HepG2 (cell line): ENCODE measurements around the gene PDE6C. TPM values are rescaled to one million over a fixed set of nuclear protein-coding genes. Genes with fewer than 3 reads are reported as not detected.

Source experiments
- ATAC-seq: fragments of 200-7000 bp; cut with Tn5 transposase; 3 replicates; pipeline ENCODE4 v1.9.1; 2020; ENCODE audit warnings: mild to moderate bottlenecking, moderate library complexity
- BruUV-seq: library from RNA; stranded (reverse); fragments of 400-500 nt; replicated peaks from 2 replicates; lab custom pipeline; 2021; lab: Mats Ljungman, UMichigan
- CTCF ChIA-PET: fragments of 300-600 bp; formaldehyde crosslinking; extraction: SDS; loops from one replicate; lab custom pipeline; 2021; ENCODE audit warnings: low total read pairs, inconsistent platforms, low intra/inter-chr PET ratio; lab: Yijun Ruan, JAX
- POLR2A ChIA-PET: fragments of 350-600 bp; sonication (Branson Sonifier 250); formaldehyde crosslinking; loops from one replicate; lab custom pipeline; 2020; ENCODE audit warnings: antibody characterized with exemption, inconsistent platforms; lab: Yijun Ruan, JAX
- DNase-seq: peaks from one replicate; pipeline ENCODE4 v3.0.0-alpha.2; 2015; ENCODE audit warnings: low spot score
- FAIRE-seq: peaks from 3 replicates; lab custom pipeline; 2011; peaks lifted over from hg19 to GRCh38; lab: Jason Lieb, UNC
- H2AFZ ChIP-seq: one replicate; pipeline ENCODE4 v1.6.1; 2011; ENCODE audit warnings: low read length, inconsistent platforms
- H3K27ac ChIP-seq: fragments of 300-600 bp; 3 replicates; pipeline ENCODE4 v1.8.0; 2011; ENCODE audit warnings: mixed run types, mild to moderate bottlenecking, mixed read lengths, low read length, inconsistent platforms; ENCODE audit not compliant: insufficient read depth; ENCODE audit errors: extremely low read length
- H3K27me3 ChIP-seq, 2 experiments: fragments of 200-600 bp in 1 of 2; 2 replicates in 1 of 2; 3 replicates in 1 of 2; pipeline versions ENCODE4 v1.6.0 to v1.8.0; 2011; ENCODE audit warnings: low read length in 2 of 2, mild to moderate bottlenecking in 2 of 2, moderate library complexity in 2 of 2, inconsistent platforms in 1 of 2; ENCODE audit not compliant: insufficient read depth in 2 of 2, control insufficient read depth in 1 of 2
- H3K36me3 ChIP-seq, 2 experiments: fragments of 200-600 bp in 1 of 2; replicated peaks in 1 of 2; 2 replicates in 1 of 2; 3 replicates in 1 of 2; pipeline versions ENCODE4 v1.5.1 to v1.8.0; 2011; ENCODE audit warnings: low read length in 2 of 2, inconsistent platforms in 1 of 2; ENCODE audit not compliant: insufficient read depth in 2 of 2, control insufficient read depth in 1 of 2
- H3K4me1 ChIP-seq: 2 replicates; pipeline ENCODE4 v1.5.1; 2012; ENCODE audit warnings: low read length, inconsistent platforms; ENCODE audit not compliant: insufficient read depth
- H3K4me2 ChIP-seq: 2 replicates; pipeline ENCODE4 v1.6.0; 2011; ENCODE audit warnings: low read depth, low read length, inconsistent platforms
- H3K4me3 ChIP-seq, 3 experiments: fragments of 200-600 bp in 1 of 3; sonication (generic), shearing (Covaris generic) in 1 of 3; replicated peaks in 1 of 3; 2 replicates each; pipeline ENCODE4 v1.5.1; 2011 to 2016; ENCODE audit warnings: low read length in 3 of 3, inconsistent platforms in 2 of 3, low read depth in 2 of 3, mild to moderate bottlenecking in 2 of 3, control low read depth in 1 of 3, mixed read lengths in 1 of 3; ENCODE audit not compliant: insufficient read depth in 1 of 3
- H3K79me2 ChIP-seq: one replicate; pipeline ENCODE4 v1.6.1; 2011; ENCODE audit warnings: low read length, inconsistent platforms; ENCODE audit not compliant: insufficient read depth
- H3K9ac ChIP-seq: 2 replicates; pipeline ENCODE4 v1.6.0; 2011; ENCODE audit warnings: mild to moderate bottlenecking, low read depth, low read length, inconsistent platforms; ENCODE audit not compliant: insufficient read depth
- H3K9me3 ChIP-seq: 2 replicates; pipeline ENCODE4 v1.5.1; 2012; ENCODE audit warnings: mild to moderate bottlenecking, low read length
- H4K20me1 ChIP-seq: 2 replicates; pipeline ENCODE4 v1.6.0; 2011; ENCODE audit warnings: inconsistent platforms, mild to moderate bottlenecking, low read length, moderate library complexity; ENCODE audit not compliant: insufficient read depth
- BATF2 ChIP-seq: sonication (generic); formaldehyde crosslinking; IDR thresholded peaks from 2 replicates; pipeline ENCODE4 v1.8.0; 2022; ENCODE audit warnings: mild to moderate bottlenecking, missing genetic modification reagents, moderate library complexity
- CREB3 ChIP-seq: sonication (generic); formaldehyde crosslinking; IDR thresholded peaks from 2 replicates; pipeline ENCODE4 v1.5.0; 2020; ENCODE audit warnings: missing genetic modification reagents
- CSRNP2 ChIP-seq: sonication (generic); formaldehyde crosslinking; conservative IDR thresholded peaks from 2 replicates; pipeline ENCODE4 v1.8.0; 2022; ENCODE audit warnings: low read depth, missing genetic modification reagents
- ELF3 ChIP-seq: IDR thresholded peaks from 2 replicates; pipeline ENCODE4 v1.6.1; 2016; ENCODE audit warnings: missing genetic modification reagents, missing compliant biosample characterization
- FOXA1 ChIP-seq, 2 experiments: fragments of 450-650 bp in 1 of 2; sonication (generic) in 1 of 2; formaldehyde crosslinking in 1 of 2; IDR thresholded peaks; 2 replicates each; pipeline versions ENCODE4 v1.4.0 to v1.6.1; 2016 to 2020; ENCODE audit warnings: missing genetic modification reagents in 1 of 2
- FOXO1 ChIP-seq: sonication (generic); formaldehyde crosslinking; IDR thresholded peaks from 2 replicates; pipeline ENCODE4 v1.4.0; 2020; ENCODE audit warnings: missing genetic modification reagents
- PHF20 ChIP-seq: sonication (generic); formaldehyde crosslinking; IDR thresholded peaks from 2 replicates; pipeline ENCODE4 v1.5.0; 2020; ENCODE audit warnings: mild to moderate bottlenecking, missing genetic modification reagents
- SAFB2 ChIP-seq: sonication (generic); formaldehyde crosslinking; IDR thresholded peaks from 2 replicates; pipeline ENCODE4 v1.5.1; 2020; ENCODE audit warnings: missing genetic modification reagents, low read depth, mild to moderate bottlenecking, borderline replicate concordance
- TP53 ChIP-seq: sonication (generic); formaldehyde crosslinking; conservative IDR thresholded peaks from 2 replicates; pipeline ENCODE4 v1.4.0; 2020; ENCODE audit warnings: missing genetic modification reagents
- YEATS2 ChIP-seq: sonication (generic); formaldehyde crosslinking; IDR thresholded peaks from 2 replicates; pipeline ENCODE4 v1.4.0; 2020; ENCODE audit warnings: missing genetic modification reagents, borderline replicate concordance
- ZBTB49 ChIP-seq: sonication (generic); formaldehyde crosslinking; IDR thresholded peaks from 2 replicates; pipeline ENCODE4 v1.4.0; 2020; ENCODE audit warnings: missing genetic modification reagents, borderline replicate concordance
- ZFAT ChIP-seq: sonication (generic); formaldehyde crosslinking; conservative IDR thresholded peaks from 2 replicates; pipeline ENCODE4 v1.8.1; 2023; ENCODE audit warnings: missing genetic modification reagents, inconsistent platforms
- ZIK1 ChIP-seq: sonication (generic); formaldehyde crosslinking; IDR thresholded peaks from 2 replicates; pipeline ENCODE4 v1.5.0; 2020; ENCODE audit warnings: mild to moderate bottlenecking, low read depth, missing genetic modification reagents, borderline replicate concordance
- ZNF44 ChIP-seq: sonication (generic); formaldehyde crosslinking; IDR thresholded peaks from 2 replicates; pipeline ENCODE4 v1.5.1; 2020; ENCODE audit warnings: mild to moderate bottlenecking, missing genetic modification reagents
- ZNF441 ChIP-seq: sonication (generic); formaldehyde crosslinking; IDR thresholded peaks from 2 replicates; pipeline ENCODE4 v1.7.0; 2021; ENCODE audit warnings: missing genetic modification reagents, borderline replicate concordance
- WGBS: methylation state at CpG from one replicate; pipeline ENCODE4 v1.1.6; 2017; ENCODE audit warnings: low lambda C conversion rate; 5-methylcytosine and 5-hydroxymethylcytosine counted together
- in situ Hi-C: cut with HindIII; loops from 2 replicates; pipeline ENCODE4 v1.10.0; 2017; ENCODE audit warnings: low pct_unique_long_range_greater_than_20kb; ENCODE audit not compliant: extremely low pct_ligation_motif_present
- intact Hi-C: fragments of 100-400 bp; cut with micrococcal nuclease; formaldehyde crosslinking; loops from one replicate; pipeline ENCODE4 v1.10.0; 2022; ENCODE audit not compliant: unreplicated experiment
- polyA plus RNA-seq, 8 experiments: library from polyadenylated mRNA; depleted of rRNA in 3 of 8; stranded (reverse) in 7 of 8; unstranded in 1 of 8; fragments of >200 nt; fragmentation: Illumina TruSeq in 4 of 8; extraction: Trizol in 4 of 8; gene quantifications; 2 replicates each; pipeline versions ENCODE4 v1.2.1 to v1.2.3, GENCODE V29; 2011 to 2016; ENCODE audit warnings: low read depth in 4 of 8, missing spikeins in 1 of 8, mixed read lengths in 1 of 8; ENCODE audit not compliant: insufficient read depth in 1 of 8
- total RNA-seq, 5 experiments: library from RNA; depleted of rRNA; stranded (reverse); fragments of >200 nt; fragmentation: Illumina TruSeq; extraction: Trizol; gene quantifications; 2 replicates each; pipeline ENCODE4 v1.2.3, GENCODE V29; 2016; ENCODE audit warnings: low read depth in 1 of 5

PDE6C gene
- total and polyA plus RNA-seq, 2 of the 13 experiments (the other 11 are each of a cell fraction or from before 2014, with no cell fraction given) = 0.64 TPM; not detected in 1

- in situ Hi-C loops = no loop called here
- peaks cover 17% of the 10 kb centered on the region for H3K79me2 ChIP-seq
- H4K20me1 ChIP-seq = peaks cover 11% of the 10 kb centered on the region; the same call in 1 of the 2 replicates
- H3K4me3 ChIP-seq = no peak overlapping the region
- no peak overlapping the region for H3K27ac ChIP-seq
- intact Hi-C loops = loop anchor here (5.0 kb wide), 1 partner anchor 68 kb away; no protein-coding TSS in a partner anchor
- DNase-seq = no peak
- ChIA-PET POLR2A (interaction anchor here (1.3 kb wide), 1 partner anchor 12 kb away, joined by 3 read pairs; no protein-coding TSS in a partner anchor), CTCF (no interaction called here)
- no peak for FAIRE-seq
- H3K9me3 ChIP-seq = no peaks in the 10 kb centered on the region
- ATAC-seq = no peak
- H2AFZ ChIP-seq = no peak overlapping the region
- 96% methylated on average over 2 of the region's 2 CpGs for WGBS
- H3K27me3 ChIP-seq = no peaks in the 10 kb centered on the region; a peak in 1 of 5 replicates
- peaks cover 0 to 9% of the 10 kb centered on the region in 2 experiments; a peak in 2 of 5 replicates for H3K36me3 ChIP-seq
- H3K4me2 ChIP-seq = no peak overlapping the region
- TF ChIP-seq CSRNP2 (CRISPR knock-in tag) (no peak), ZIK1 (CRISPR knock-in tag) (no peak), TP53 (CRISPR knock-in tag) (no peak), FOXA1 (IDR thresholded peaks at IDR 0.05) (no peak), FOXA1 (CRISPR knock-in tag; IDR thresholded peaks at IDR 0.05) (no peak), PHF20 (no peak), ZBTB49 (no peak), ZNF44 (CRISPR knock-in tag) (no peak), CREB3 (CRISPR knock-in tag) (no peak), ZNF441 (CRISPR knock-in tag) (no peak), FOXO1 (CRISPR knock-in tag) (no peak), ZFAT (CRISPR knock-in tag) (no peak), YEATS2 (CRISPR knock-in tag) (no peak), ELF3 (no peak), SAFB2 (CRISPR knock-in tag) (no peak), BATF2 (CRISPR knock-in tag) (no peak)
- H3K9ac ChIP-seq = no peak overlapping the region
- H3K4me1 ChIP-seq = peaks cover 38% of the 10 kb centered on the region
- BruUV-seq = no TSS peak
Measured at GRCh38 chr10:93604146-93604545, 8.2 kb upstream of the PDE6C start.
